B cell (primary cell): ENCODE results near the gene DVL2. TPM values are rescaled to one million over a fixed set of nuclear protein-coding genes. Genes with fewer than 3 reads are reported as not detected.
A peak's percentile ranks its signal among the peaks of the same experiment; 100 is the strongest.

ENCODE experiments used
- ATAC-seq: fragments of 200-7000 bp; cut with Tn5 transposase; one replicate; pipeline ENCODE4 v1.10.0; 2021; ENCODE audit warnings: low read depth, mild to moderate bottlenecking, moderate number of reproducible peaks, moderate library complexity
- CTCF ChIA-PET: fragments of 350-600 bp; sonication (Branson Sonifier 250); formaldehyde crosslinking; loops from one replicate; lab custom pipeline; 2021; ENCODE audit warnings: antibody characterized with exemption, inconsistent platforms; lab: Charles Lee
- POLR2A ChIA-PET: fragments of 350-600 bp; sonication (Branson Sonifier 250); formaldehyde crosslinking; loops from one replicate; lab custom pipeline; 2021; ENCODE audit warnings: antibody characterized with exemption; lab: Charles Lee
- DNase-seq: peaks from one replicate; pipeline ENCODE4 v3.0.0; 2013
- H2AFZ ChIP-seq: 2 replicates; pipeline ENCODE4 v1.6.1; 2012; ENCODE audit warnings: mild to moderate bottlenecking, low read depth, low read length; ENCODE audit not compliant: insufficient read depth, poor library complexity, severe bottlenecking
- H3K27ac ChIP-seq, 2 donors: 1 replicate in 1 of 2; 2 replicates in 1 of 2; pipeline ENCODE4 v1.5.1; 2012 to 2013; ENCODE audit warnings: low read length in 2 of 2, mild to moderate bottlenecking in 2 of 2, moderate library complexity in 1 of 2
- H3K27me3 ChIP-seq, 4 experiments: fragments of 200-600 bp in 1 of 4; sonication (generic) in 1 of 4; replicated peaks in 1 of 4; 1 replicate in 2 of 4; 2 replicates in 2 of 4; pipeline versions ENCODE4 v1.6.1 to v1.7.0; 2013 to 2016; ENCODE audit warnings: low read length in 3 of 4, mild to moderate bottlenecking in 2 of 4, mixed read lengths in 1 of 4, moderate library complexity in 1 of 4; ENCODE audit not compliant: insufficient read depth in 4 of 4, control insufficient read depth in 3 of 4; ENCODE audit errors: control extremely low read depth in 1 of 4
- H3K36me3 ChIP-seq, 2 experiments: replicated peaks in 1 of 2; 1 replicate in 1 of 2; 2 replicates in 1 of 2; pipeline versions ENCODE4 v1.6.1 to v1.7.1; 2013; ENCODE audit warnings: low read length in 1 of 2; ENCODE audit not compliant: insufficient read depth in 2 of 2, control insufficient read depth in 1 of 2; ENCODE audit errors: control extremely low read depth in 1 of 2, extremely low read depth in 1 of 2
- H3K4me1 ChIP-seq, 2 donors: fragments of 200-600 bp in 1 of 2; sonication (generic) in 1 of 2; 1 replicate in 1 of 2; 2 replicates in 1 of 2; pipeline versions ENCODE4 v1.5.1 to v1.6.1; 2013 to 2017; ENCODE audit warnings: low read length in 2 of 2; ENCODE audit not compliant: control insufficient read depth in 2 of 2, insufficient read depth in 2 of 2
- H3K4me2 ChIP-seq: replicated peaks from 2 replicates; pipeline ENCODE3; 2012; ENCODE audit warnings: mild to moderate bottlenecking, low read depth, low read length; ENCODE audit not compliant: poor library complexity, severe bottlenecking
- H3K4me3 ChIP-seq, 5 experiments: fragments of 200-600 bp in 1 of 5; sonication (generic) in 1 of 5; 1 replicate in 3 of 5; 2 replicates in 2 of 5; pipeline versions ENCODE4 v1.5.1 to v1.7.0; 2011 to 2016; ENCODE audit warnings: low read length in 4 of 5, mild to moderate bottlenecking in 4 of 5, low read depth in 2 of 5, control low read depth in 1 of 5, moderate library complexity in 1 of 5; ENCODE audit not compliant: insufficient read depth in 1 of 5; ENCODE audit errors: control extremely low read depth in 1 of 5, extremely low read depth in 1 of 5
- H3K79me2 ChIP-seq: fragments of 200-600 bp; sonication (generic); one replicate; pipeline ENCODE4 v1.6.0; 2016; ENCODE audit warnings: low read length; ENCODE audit not compliant: control insufficient read depth, insufficient read depth
- H3K9ac ChIP-seq: fragments of 200-600 bp; sonication (generic); 2 replicates; pipeline ENCODE4 v1.6.1; 2017; ENCODE audit warnings: mild to moderate bottlenecking, low read length, moderate library complexity
- H3K9me3 ChIP-seq, 3 donors: one replicate each; pipeline versions ENCODE4 v1.6.1 to v1.7.1; 2013; ENCODE audit warnings: low read length in 2 of 3; ENCODE audit not compliant: control insufficient read depth in 2 of 3, insufficient read depth in 1 of 3; ENCODE audit errors: control extremely low read depth in 1 of 3
- H4K20me1 ChIP-seq: 2 replicates; pipeline ENCODE4 v1.6.0; 2012; ENCODE audit warnings: mild to moderate bottlenecking, low read length; ENCODE audit not compliant: insufficient read depth, control insufficient read depth, poor library complexity, severe bottlenecking
- H3K27ac Mint-ChIP-seq: one replicate; pipeline ENCODE4 v1.8.0; 2021; ENCODE audit warnings: mixed read lengths
- H3K27me3 Mint-ChIP-seq: one replicate; pipeline ENCODE4 v1.8.0; 2021; ENCODE audit warnings: mixed read lengths
- H3K4me1 Mint-ChIP-seq: one replicate; pipeline ENCODE4 v1.8.0; 2021; ENCODE audit warnings: mixed read lengths
- H3K4me3 Mint-ChIP-seq: one replicate; pipeline ENCODE4 v1.8.0; 2021; ENCODE audit warnings: mixed read lengths
- H3K9me3 Mint-ChIP-seq: one replicate; pipeline ENCODE4 v1.8.0; 2022; ENCODE audit warnings: mixed read lengths; ENCODE audit not compliant: insufficient read depth
- EZH2 ChIP-seq: IDR thresholded peaks from 2 replicates; pipeline ENCODE4 v1.6.1; 2012; ENCODE audit warnings: borderline replicate concordance, low read depth, mild to moderate bottlenecking, moderate library complexity, low read length; ENCODE audit not compliant: insufficient read depth, poor library complexity, severe bottlenecking
- WGBS: methylation state at CpG from one replicate; pipeline ENCODE4 v1.1.5; 2013; ENCODE audit warnings: missing lambda C conversion rate; ENCODE audit not compliant: insufficient coverage; 5-methylcytosine and 5-hydroxymethylcytosine counted together
- intact Hi-C: fragments of 100-400 bp; cut with micrococcal nuclease; formaldehyde crosslinking; loops from one replicate; pipeline ENCODE4 v1.10.0; 2022
- polyA plus RNA-seq: library from polyadenylated mRNA; depleted of rRNA; stranded (reverse); fragments of >200 nt; gene quantifications from 2 replicates; pipeline ENCODE4 v1.2.3, GENCODE V29; 2012
- total RNA-seq, 2 donors: library from RNA; stranded (reverse); fragments of 120-200 nt in 1 of 2; gene quantifications; 1 replicate in 1 of 2; 2 replicates in 1 of 2; pipeline versions ENCODE4 v1.2.3 to v1.2.4, GENCODE V29; 2013 to 2022
- TF ChIP-seq, protein P1 (sequence below): fragments of 200-600 bp; IDR thresholded peaks from one replicate; pipeline ENCODE4 v1.8.0; 2022; ENCODE audit warnings: antibody characterized with exemption, mild to moderate bottlenecking

Gene DVL2
- total and polyA plus RNA-seq, 2 donors (not counting 1 experiment from before 2014, with no cell fraction given), result 22.5 to 104 TPM

GRCh38 chr17:7233701-7234082, 625 bp downstream of the DVL2 start:
- no peak for DNase-seq
- Mint-ChIP-seq H3K4me3 (peak overlapping the region; percentile 97), H3K9me3 (no peaks in the 10 kb centered on the region), H3K27me3 (no peaks in the 10 kb centered on the region), H3K4me1 (peaks cover 44% of the 10 kb centered on the region), H3K27ac (peak overlapping the region; percentile 99)
- Histone ChIP-seq H3K36me3 (peaks cover 0 to 31% of the 10 kb centered on the region in 2 experiments), H3K4me1 (peaks cover 31 to 42% of the 10 kb centered on the region in 2 donors), H4K20me1 (peaks cover 15% of the 10 kb centered on the region), H3K79me2 (peaks cover 62% of the 10 kb centered on the region), H3K4me3 (peak overlapping the region; percentile 80 to 96 (median 92)), H3K27me3 (no peaks in the 10 kb centered on the region), H3K27ac (peak overlapping the region; percentile 68 to 88), H2AFZ (peak overlapping the region; percentile 94), H3K4me2 (peak overlapping the region; percentile 96), H3K9ac (peak overlapping the region; percentile 78), H3K9me3 (no peaks in the 10 kb centered on the region)
- intact Hi-C loops, result loop anchor here (1.0 kb wide), 4 partner anchors 14 to 96 kb away; partner anchors contain the start of genes ACADVL, DLG4 and NEURL4
- CTCF ChIA-PET, result interaction anchor here (0.6 to 1.7 kb wide), 3 partner anchors 13 to 215 kb away, joined by 3 to 15 read pairs (median 3); partner anchors contain the start of genes ACADVL and DLG4
- no peak for TF ChIP-seq EZH2
- TF ChIP-seq, protein P1, sequence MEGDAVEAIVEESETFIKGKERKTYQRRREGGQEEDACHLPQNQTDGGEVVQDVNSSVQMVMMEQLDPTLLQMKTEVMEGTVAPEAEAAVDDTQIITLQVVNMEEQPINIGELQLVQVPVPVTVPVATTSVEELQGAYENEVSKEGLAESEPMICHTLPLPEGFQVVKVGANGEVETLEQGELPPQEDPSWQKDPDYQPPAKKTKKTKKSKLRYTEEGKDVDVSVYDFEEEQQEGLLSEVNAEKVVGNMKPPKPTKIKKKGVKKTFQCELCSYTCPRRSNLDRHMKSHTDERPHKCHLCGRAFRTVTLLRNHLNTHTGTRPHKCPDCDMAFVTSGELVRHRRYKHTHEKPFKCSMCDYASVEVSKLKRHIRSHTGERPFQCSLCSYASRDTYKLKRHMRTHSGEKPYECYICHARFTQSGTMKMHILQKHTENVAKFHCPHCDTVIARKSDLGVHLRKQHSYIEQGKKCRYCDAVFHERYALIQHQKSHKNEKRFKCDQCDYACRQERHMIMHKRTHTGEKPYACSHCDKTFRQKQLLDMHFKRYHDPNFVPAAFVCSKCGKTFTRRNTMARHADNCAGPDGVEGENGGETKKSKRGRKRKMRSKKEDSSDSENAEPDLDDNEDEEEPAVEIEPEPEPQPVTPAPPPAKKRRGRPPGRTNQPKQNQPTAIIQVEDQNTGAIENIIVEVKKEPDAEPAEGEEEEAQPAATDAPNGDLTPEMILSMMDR, result no peak
- no peak for ATAC-seq
- POLR2A ChIA-PET, result interaction anchor here (0.6 to 13.1 kb wide), 6 partner anchors 9 to 1013 kb away, joined by 3 to 157 read pairs (median 4); partner anchors contain the start of genes ACADVL, ACAP1, DLG4 and GABARAP
- 0% methylated on average over 9 of the region's 9 CpGs for WGBS

- H3K36me3 ChIP-seq, result peaks cover 0 to 45% of the 10 kb centered on the region in 2 experiments
Observed at GRCh38 chr17:7232114-7232513, 2.2 kb downstream of the DVL2 start.

More at GRCh38 chr17:7232114-7232513, 2.2 kb downstream of the DVL2 start:
- no peaks in the 10 kb centered on the region for H3K27me3 Mint-ChIP-seq
- H2AFZ ChIP-seq, result no peak overlapping the region
- ChIA-PET CTCF (interaction anchor here (1.1 kb wide), 1 partner anchor 64 kb away, joined by 3 read pairs; no protein-coding TSS in a partner anchor), POLR2A (interaction anchor here (1.0 to 13.1 kb wide), 2 partner anchors 14 to 19 kb away, joined by 12 to 157 read pairs; partner anchors contain the start of genes ACADVL and DLG4)
- no peaks in the 10 kb centered on the region for H3K9me3 ChIP-seq
- H3K4me1 ChIP-seq, result peaks cover 27 to 36% of the 10 kb centered on the region in 2 donors
- peaks cover 39% of the 10 kb centered on the region for H3K4me1 Mint-ChIP-seq
- ATAC-seq, result no peak
- DNase-seq, result no peak
- no peaks in the 10 kb centered on the region for H3K9me3 Mint-ChIP-seq
- TF ChIP-seq, protein P1, result no peak
- TF ChIP-seq EZH2, result no peak
- WGBS, result 98% methylated on average over 5 of the region's 5 CpGs
- H3K9ac ChIP-seq, result no peak overlapping the region
- H3K79me2 ChIP-seq, result peaks cover 58% of the 10 kb centered on the region
- H3K27me3 ChIP-seq, result no peaks in the 10 kb centered on the region
- peaks cover 11% of the 10 kb centered on the region for H4K20me1 ChIP-seq
- H3K4me3 ChIP-seq, result no peak overlapping the region
- peak overlapping the region; percentile 5 for H3K4me2 ChIP-seq
- peak overlapping the region; percentile 47 for H3K27ac Mint-ChIP-seq
- peak overlapping the region; percentile 59 for H3K4me3 Mint-ChIP-seq
- intact Hi-C loops, result no loop called here
- H3K27ac ChIP-seq, result no peak overlapping the region
